GM18909 (cell line): ENCODE data around the gene AKR1D1.
"Not testable (repeated sequence)": the region's sequence is repeated elsewhere in the genome, so short reads cannot be mapped to it uniquely, and the experiment has no call there.

Experiments used
- ATAC-seq: cut with Tn5 transposase; IDR thresholded peaks from one replicate; pipeline ENCODE4 v1.9.1; 2021; ENCODE audit warnings: mild to moderate bottlenecking; ENCODE audit not compliant: unreplicated experiment, poor library complexity

Gene AKR1D1

DNA sequence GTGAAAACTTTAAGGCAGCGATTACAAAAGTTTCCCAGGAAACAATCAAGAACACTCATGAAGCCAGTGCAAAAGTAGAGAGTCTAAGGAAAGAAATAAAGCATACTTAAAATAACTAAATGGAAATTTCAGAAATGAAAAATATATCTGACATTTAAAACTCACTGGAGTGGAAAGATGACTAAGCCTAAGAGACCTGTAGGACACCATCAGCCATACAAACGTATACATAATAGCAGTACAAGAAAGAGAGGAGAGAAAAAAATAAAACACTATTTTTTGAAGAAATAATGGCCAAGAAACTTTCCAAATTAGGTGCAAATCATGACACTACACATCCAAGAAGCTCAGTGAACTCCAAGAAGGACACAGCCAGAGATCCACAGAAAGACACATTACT is 5.4 kb upstream of the AKR1D1 start:
- ATAC-seq: no peak

DNA sequence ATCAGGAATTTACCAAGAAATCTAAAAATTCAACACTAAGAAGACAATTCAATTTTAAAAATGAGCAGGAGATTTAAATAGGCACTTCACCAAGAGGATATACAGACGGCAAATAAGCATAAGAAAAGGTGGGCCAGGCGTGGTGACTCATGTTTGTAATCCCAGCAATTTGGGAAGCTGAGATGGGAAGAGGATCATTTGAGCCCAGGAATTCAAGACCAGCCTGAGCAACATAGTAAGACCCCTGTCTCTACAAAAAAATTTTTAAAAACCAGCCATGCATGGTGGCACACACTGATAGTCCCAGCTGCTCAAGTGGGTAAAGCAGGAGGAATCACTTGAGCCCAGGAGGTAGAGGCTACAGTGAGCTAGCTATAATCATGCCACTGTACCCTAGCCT is 3.5 kb upstream of the AKR1D1 start:
- no peak for ATAC-seq

DNA sequence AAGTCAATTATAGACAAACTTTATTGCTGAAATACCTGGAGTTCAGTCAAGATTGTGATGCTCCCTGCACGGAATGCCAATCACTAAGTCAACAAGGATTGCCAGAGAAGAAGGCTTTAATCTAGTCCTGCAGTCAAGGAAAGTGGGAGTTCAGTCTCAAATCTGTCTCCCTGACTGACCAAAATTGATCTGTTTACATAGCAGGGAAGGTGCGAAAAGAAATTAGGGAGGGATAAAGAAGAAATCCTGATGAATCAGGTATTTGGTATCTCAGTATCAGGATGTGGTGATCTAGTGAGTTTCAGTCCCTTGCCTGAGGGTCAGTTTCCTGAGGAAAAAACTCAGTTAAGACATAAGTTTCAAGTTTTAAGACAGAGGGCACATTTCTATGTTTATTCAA is 2.1 kb upstream of the AKR1D1 start:
- no peak for ATAC-seq

DNA sequence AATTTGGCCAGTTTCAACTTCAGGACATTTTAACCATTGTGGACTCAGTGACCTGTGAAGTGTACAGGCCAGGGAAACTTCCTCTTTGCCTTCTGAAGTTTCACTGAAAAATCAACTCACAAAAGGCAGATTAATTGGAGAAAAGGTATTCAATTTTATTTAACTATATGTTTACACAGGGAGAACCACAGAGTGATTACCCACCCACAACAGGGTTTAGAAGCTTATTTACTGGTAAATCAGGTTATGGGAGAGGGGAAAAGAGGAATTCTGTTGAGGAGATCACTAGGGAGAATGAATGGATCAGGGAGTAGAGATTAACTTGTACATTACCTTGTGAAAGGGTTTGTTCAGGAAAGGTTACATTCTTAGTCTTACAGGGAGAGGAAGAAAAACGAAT is 1.7 kb upstream of the AKR1D1 start:
- ATAC-seq: no peak

DNA sequence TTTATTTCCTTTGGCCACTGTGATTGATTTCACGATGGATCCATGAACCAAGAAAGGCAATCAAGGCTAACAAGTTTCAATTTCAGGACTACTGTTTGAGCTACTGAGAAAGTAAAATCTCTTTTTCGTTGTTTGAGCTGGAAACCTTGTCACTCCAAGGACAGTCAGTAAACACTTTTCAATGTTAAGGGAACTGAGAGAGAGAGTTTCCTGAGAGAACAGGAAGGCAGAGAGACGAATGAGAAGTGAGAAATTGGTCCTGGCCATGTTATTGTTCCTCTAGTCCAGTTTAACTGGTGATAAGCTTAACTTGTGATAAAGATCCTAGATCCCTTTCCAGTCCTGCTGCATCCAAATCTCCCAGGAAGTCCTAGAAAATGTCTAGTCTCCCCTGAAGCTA is 909 bp upstream of the AKR1D1 start:
- ATAC-seq: no peak

DNA sequence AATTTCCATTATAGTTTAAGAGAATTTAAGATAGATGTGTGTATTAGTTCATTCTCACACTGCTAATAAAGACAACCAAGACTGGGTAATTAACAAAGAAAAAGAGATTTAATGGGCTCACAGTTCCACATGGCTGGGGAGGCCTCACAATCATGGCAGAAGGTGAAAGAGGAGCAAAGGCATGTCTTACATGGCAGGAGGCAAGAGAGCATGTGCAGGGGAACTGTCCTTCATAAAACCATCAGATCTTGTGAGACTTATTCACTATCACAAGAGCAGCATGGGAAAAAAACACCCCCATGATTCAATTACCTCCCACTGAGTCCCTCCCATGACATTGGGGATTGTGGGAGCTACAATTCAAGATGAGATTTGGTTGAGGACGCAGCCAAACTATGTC is 473 bp upstream of the AKR1D1 start:
- not testable (repeated sequence) for ATAC-seq

DNA sequence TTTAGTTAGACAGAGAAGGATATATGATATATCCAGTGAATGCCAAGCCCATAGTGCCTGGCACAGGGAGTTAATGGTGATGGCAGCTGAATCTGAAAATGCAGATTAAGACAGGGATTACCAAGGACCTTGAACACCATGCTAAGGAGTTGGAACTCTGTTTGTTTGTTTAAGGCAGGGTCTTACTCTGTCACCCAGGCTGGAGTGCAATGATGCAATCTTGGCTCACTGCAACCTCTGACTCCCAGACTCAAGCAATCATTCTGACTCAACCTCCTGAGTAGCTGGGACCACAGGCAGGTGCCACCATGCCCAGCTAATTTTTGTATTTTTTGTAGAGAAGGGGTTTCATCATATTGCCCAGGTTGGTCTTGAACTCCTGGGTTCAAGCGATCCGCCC is 1.6 kb downstream of the AKR1D1 start:
- ATAC-seq: no peak

DNA sequence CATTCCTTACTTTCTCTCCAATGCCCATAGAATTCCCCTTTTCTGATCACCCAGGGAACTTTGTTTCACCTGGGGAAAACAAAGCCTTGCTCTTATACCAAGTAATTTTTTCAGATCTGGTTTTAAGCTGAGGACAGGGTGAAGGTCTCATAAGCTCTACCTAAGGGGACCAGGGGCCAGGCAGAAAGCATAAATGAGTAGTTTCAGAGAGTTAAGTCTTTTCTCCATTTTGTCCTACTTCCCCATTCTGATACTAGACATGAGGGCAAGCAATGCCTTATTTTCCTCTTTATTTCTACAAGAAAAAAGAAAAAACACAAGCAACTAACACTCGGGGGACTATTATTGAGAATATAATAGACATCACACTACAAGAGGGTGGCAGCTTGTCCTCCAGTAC is 2.9 kb downstream of the AKR1D1 start:
- no peak for ATAC-seq

DNA sequence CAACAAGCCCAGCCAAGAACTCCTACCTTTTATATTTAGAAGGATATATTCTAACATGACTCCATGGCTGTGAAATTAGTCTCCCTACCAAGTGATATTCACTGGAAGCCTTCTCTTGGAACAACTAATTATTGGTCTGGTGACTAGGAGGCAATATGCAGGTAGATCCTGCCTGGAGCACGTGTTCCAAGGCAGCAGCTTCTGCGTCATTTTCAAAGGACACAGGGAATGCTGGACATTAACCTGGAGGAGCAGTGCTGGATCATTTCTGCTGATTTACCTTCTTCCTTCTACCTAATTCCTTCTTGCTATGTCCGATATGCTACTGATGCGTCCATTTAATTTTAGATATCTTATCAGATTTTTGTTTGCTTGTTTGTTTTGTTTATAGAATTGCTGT is 5.6 kb downstream of the AKR1D1 start:
- no peak for ATAC-seq

DNA sequence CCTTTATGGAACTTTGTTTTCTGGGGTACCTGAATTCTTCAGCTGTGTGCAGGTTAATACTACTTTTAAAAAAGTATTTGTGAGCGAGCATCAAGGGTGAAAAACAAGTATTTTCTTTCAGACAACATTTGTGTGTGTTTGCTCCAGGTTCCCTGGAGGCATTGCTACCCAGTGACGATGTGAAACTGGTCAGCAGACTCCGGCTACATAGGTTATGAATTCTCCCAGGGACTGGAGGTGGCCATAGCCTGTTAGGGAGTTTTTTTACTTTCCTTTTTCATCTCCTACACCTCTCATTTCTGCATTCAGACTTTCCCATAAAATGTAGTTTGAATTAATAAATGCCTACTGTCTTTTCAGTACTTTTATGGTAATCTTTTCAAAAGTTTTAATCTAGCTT is 7.6 kb downstream of the AKR1D1 start:
- ATAC-seq: no peak

DNA sequence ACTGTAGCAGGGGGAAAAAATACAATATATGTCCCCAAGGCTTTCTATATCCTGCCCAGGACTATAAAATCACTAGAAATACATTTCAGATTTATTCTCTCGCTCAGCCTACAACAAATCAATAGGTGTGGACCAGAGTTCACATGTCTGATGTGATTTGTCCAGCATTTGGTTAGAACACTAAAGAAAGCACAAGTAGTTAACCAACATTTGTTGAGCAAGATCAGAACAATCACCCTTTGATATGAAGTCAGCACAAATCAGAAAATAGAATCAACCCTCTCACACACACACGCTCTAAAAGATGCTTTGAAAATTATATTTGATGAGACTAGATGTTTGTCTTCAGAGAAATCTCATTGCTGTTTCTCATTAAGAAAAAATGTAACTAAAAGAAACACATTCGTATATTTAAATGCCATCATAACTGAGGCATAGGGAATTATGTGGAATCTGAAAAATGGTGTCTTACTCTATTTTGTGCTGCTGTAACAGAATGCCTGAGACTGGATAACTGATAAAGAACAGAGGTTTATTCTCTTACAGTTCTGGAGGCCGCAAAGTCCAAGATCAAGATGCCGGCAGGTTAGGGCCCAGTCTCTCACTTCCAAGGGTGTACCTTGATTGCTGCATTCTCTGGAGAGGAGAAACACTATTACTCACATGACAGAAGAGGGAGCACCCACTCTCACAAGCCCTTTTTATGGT is 10.5 kb downstream of the AKR1D1 start:
- ATAC-seq: no peak

DNA sequence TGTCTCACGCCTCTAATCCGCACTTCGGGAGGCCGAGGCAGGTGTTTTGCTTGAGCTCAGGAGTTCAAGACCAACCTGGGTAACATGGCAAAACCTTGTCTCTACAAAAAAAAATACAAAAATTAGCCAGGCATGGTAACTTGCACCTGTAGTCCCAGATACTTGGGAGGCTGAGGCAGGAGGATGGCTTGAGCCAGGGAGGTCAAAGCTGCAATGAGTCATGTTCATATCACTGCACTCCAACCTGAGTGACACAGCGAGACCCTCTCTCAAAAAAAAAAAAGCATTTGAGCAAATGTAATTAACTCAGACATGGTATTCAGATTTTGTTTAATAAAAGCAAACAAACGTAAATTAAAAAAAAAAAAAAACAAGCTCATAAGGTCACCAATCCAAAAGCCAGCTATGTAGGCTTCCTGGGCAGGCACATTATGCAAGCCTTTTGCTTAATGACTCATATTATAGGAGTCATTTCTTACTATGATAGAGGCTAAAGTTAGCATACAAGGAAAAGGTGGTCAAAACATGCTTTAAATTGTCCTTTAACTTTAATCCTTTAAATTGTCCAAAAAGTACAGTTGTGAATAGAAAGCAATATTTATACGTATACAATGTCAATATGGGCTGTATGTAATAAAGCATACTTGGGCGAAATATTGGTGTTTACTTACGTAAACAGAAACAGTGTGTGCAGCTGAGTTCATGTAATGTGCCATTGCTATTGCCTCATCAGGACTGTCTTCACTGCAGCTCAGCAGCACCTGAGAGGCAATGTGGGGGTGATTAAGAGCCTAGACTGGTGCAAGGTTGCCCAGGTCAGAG is 13.0 kb downstream of the AKR1D1 start:
- ATAC-seq: no peak

DNA sequence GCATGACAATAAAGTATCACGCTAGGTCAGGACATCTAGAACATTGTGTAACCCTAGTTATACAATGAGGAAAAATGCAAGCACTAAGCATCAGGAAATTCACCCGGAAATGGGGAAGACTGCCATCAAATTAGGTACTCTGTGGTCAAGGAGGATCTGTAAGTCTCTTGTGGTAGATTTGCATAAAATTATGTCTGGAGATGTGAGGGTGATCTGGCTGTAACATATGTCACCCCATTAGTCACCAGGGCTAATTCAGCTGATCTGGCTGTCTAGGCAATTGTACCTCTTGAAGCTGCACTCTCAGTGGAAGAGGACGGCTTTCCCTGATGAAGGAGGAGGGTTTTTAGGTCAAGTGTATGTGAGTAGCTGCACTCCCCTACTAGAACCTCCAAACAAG is 14.8 kb downstream of the AKR1D1 start:
- no peak for ATAC-seq

DNA sequence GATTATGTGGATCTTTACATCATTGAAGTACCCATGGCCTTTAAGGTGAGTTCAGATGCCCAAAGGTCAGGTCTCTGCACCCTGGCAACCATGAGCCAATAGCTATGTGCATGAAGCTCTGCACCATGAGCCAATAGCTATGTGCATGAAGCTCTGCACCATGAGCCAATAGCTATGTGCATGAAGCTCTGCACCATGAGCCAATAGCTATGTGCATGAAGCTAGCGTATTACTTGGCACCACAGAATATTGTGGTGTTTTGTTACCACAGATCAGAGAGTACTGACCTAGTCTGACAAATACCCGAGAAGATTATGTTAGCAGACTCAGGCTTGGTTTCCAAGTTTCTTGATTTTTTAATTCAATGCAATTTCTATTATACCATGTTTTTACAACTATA is 15.6 kb downstream of the AKR1D1 start:
- not testable (repeated sequence) for ATAC-seq

DNA sequence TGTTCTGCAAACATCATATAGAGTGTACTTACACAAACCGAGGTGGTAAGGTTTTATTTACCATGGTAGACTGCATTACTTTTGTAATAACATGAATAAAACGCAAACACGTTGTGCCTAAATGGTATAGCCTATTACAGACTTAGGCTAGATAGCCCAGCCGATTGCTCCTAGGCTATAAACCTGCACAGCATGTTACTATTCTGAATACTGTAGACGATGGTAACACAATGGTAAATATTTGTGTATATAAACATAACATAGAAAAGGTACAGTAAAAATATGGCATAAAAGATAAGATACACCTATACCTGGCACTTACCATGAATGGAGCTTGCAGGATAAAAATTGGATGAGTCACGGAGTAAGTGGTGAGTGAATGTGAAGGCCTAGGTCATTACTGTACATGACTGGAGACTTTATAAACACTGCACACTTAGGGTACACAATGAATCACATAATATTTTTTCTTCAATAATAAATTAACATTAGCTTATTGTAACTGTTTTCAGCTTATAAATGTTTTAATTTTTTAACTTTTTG is 16.3 kb downstream of the AKR1D1 start:
- ATAC-seq: no peak

DNA sequence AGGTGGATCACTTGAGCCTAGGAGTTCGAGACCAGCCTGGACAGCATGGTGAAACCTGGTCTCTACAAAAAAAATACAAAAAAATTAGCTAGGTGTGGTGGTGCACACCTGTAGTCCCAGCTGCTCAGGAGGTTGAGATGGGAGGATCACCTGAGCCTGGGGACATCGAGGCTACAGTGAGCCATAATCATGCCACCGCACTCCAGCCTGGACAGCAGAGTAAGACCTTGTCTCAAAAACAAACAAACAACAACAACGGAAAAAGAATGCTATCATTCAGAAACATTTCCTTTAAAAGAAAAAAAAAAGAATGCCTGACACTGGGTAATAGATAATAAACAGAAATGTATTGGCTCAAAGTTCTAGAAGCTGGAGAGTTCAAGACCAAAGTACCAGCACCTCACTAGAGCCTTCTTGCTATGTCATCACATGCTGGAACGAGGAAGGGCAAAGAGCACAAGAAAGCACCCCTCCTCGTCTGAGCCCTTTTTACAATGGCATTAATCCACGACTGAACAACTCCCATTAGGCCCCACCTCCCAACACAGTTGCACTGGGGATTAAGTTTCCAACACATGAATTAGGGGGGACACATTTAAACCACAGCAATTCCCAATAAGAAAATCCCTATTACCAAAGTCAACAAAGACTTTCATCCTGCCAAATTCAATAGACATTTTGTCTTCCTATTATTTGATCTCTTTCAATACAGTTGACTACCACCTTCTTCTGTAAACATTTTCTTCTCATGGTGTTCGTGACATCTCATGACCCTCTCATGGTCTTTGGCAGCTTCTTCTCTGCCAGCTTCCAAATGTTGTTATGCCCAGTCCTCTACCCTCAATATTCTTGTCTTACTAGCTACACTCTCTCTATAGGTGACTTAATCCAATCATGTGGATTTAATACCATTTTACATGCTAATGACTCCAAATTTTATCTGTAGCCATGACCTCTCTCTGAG is 20.0 kb downstream of the AKR1D1 start:
- no peak for ATAC-seq

DNA sequence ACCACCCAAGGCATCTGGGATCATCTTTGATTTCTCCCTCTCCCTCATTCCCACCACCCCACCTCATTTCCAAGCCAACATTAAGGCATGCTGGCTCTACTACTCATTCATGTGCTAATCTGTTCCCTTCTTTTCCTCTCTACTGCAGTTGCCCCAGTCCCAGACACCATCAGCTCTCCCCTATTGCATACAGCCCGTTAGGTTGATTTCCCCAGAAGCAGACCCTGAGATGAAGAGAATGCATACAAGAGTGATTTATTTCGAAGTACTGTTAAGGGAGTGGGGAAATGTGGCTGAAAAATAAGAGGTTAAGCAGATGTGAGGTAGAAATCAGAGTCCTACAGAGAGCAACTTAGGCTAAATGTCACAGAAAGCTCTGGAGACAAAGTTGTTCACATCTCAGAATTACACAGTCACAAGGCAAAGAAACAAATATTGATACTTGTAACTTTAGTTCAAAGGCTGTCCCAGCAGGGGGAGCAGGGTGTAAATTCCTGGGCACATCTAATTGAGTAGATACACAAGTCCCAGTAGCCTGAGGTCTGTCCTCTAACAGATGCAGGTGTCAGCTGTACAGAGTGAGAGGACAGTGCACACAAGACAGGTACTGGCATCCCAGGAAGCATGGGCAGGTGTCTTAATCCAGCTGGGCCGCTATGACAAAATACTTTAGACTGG is 20.9 kb downstream of the AKR1D1 start:
- ATAC-seq: no peak

DNA sequence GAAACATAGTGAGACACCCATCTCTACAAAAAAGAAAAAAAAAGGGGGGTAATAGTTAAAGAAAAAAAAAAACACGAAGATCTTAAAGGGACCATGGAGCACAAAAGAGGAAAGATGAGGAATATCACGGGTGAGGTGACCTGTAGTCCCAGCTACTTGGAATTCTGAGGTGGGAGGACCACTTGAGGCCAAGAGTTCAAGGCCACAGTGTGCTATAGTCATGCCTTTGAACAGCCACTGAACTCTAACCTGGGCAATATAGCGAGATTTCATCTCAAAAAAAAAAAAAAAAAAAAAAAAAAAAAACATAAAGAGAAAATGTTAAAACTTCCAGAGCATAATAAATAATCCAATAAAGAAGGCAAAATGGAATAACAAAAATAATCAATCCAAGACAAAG is 23.6 kb downstream of the AKR1D1 start:
- ATAC-seq: no peak

DNA sequence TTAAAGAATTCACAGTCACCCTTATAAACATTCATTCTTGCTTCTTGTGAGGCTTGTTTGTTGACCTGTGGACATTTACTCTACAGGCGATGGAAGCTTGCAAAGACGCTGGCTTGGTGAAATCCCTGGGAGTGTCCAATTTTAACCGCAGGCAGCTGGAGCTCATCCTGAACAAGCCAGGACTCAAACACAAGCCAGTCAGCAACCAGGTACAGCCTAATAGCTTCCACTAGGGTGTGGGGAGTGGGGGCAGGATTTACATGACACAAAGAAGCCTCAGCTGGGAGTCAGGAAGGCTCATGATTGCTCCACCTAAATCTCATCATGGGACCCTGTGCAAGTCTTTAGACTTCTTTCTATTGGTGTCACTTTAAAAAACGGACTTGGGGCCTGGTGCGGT is 29.0 kb downstream of the AKR1D1 start:
- no peak for ATAC-seq

DNA sequence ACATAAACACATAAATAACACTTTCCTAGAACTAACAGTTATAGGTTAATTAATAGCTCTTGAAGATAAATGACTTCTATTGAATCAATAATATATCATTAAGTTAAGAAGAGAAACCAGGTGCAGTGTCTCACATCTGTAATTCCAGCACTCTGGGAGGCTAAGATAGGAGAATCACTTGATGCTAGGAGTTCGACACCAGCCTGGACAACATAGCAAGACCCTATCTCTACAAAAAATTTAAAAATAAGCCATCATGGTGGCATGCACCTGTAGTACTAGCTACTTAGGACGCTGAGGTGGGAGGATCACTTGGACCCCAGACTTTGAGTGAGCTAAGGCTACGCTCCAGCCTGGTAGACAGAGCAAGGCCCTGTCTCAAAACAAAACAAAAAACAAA is 38.8 kb downstream of the AKR1D1 start:
- ATAC-seq: no peak
